ENCODE measurements around the gene MARCO.

- TF ChIP-seq, protein P1, sequence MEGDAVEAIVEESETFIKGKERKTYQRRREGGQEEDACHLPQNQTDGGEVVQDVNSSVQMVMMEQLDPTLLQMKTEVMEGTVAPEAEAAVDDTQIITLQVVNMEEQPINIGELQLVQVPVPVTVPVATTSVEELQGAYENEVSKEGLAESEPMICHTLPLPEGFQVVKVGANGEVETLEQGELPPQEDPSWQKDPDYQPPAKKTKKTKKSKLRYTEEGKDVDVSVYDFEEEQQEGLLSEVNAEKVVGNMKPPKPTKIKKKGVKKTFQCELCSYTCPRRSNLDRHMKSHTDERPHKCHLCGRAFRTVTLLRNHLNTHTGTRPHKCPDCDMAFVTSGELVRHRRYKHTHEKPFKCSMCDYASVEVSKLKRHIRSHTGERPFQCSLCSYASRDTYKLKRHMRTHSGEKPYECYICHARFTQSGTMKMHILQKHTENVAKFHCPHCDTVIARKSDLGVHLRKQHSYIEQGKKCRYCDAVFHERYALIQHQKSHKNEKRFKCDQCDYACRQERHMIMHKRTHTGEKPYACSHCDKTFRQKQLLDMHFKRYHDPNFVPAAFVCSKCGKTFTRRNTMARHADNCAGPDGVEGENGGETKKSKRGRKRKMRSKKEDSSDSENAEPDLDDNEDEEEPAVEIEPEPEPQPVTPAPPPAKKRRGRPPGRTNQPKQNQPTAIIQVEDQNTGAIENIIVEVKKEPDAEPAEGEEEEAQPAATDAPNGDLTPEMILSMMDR (IDR thresholded peaks at IDR 0.05; ENCODE audit: borderline replicate concordance, extremely low read depth, low read length, poor library complexity, severe bottlenecking) = no peak
- no peak for TF ChIP-seq EZH2 (IDR thresholded peaks at IDR 0.05; ENCODE audit: borderline replicate concordance, low read depth, low read length, severe bottlenecking)
Measured at GRCh38 chr2:118893100-118893499, 48.9 kb upstream of the MARCO start.
